ENCODE data around the gene MNS1. TPM values are rescaled to one million over a fixed set of nuclear protein-coding genes. Genes with fewer than 3 reads are reported as not detected.
A peak's percentile ranks its signal among the peaks of the same experiment; 100 is the strongest.

MNS1 gene, protein sequence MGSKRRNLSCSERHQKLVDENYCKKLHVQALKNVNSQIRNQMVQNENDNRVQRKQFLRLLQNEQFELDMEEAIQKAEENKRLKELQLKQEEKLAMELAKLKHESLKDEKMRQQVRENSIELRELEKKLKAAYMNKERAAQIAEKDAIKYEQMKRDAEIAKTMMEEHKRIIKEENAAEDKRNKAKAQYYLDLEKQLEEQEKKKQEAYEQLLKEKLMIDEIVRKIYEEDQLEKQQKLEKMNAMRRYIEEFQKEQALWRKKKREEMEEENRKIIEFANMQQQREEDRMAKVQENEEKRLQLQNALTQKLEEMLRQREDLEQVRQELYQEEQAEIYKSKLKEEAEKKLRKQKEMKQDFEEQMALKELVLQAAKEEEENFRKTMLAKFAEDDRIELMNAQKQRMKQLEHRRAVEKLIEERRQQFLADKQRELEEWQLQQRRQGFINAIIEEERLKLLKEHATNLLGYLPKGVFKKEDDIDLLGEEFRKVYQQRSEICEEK
- under 1 TPM; 0.74 to 0.82 TPM for total RNA-seq
- not detected for polyA plus RNA-seq

GRCh38 chr15:56464893-56465520 is at the start of gene MNS1:
TSS of gene MNS1 (minus strand) at chr15:56465137. CDS start at chr15:56464972, 165 bp downstream.
- POLR2A ChIA-PET: no interaction called here
- CTCF ChIA-PET: no interaction called here
- Histone ChIP-seq H3K4me1 (ENCODE audit: insufficient read depth, low read length) (peaks cover 8% of the 10 kb centered on the region), H3K36me3 (ENCODE audit: insufficient read depth, low read length) (no peaks in the 10 kb centered on the region), H3K27ac (ENCODE audit: low read depth, low read length) (no peak within 1 kb of the TSS), H3K4me3 (ENCODE audit: low read length) (peak within 1 kb of the TSS; percentile 14), H3K27me3 (ENCODE audit: insufficient read depth, low read length, poor library complexity, severe bottlenecking) (peaks cover 8% of the 10 kb centered on the region), H3K9me3 (ENCODE audit: low read length) (no peaks in the 10 kb centered on the region)
- Mint-ChIP-seq H3K4me1 (peaks cover 18 to 32% (median 28%) of the 10 kb centered on the region in 3 donors), H3K27ac (peak within 1 kb of the TSS in 3 of 8 donors; percentile 15 to 66 (median 34)), H3K27me3 (peaks cover 19 to 24% of the 10 kb centered on the region in 2 donors), H3K36me3 (no peaks in the 10 kb centered on the region), H3K9me3 (no peaks in the 10 kb centered on the region), H3K4me3 (peak within 1 kb of the TSS; percentile 51 to 92 (median 80))
- peak; percentile 6 to 77 (median 67) for DNase-seq

DNA sequence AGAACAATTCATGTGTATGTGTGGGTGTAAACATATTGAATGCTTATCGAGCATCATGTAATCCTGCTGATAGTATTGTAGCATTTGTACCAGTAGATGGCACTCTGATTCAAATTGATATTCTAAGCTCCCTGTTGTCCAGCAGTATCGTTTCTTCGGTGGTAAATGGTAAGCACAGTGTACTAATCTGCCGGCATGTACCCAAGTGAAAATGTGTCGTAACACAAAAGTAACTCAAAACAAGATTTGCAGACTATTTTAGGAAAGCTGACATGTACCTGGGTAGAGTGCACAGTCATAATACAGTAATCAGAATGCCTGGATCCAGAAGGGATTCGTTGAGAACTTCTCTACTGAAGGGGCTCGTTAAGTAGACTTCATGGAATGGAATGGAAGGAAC is 31.7 kb upstream of the MNS1 start:
- peak in 2 of 5 donors; percentile 16 to 17 for DNase-seq
- POLR2A ChIA-PET: no interaction called here
- Mint-ChIP-seq H3K4me1 (peaks cover 3 to 4% (median 4%) of the 10 kb centered on the region in 3 donors), H3K27me3 (peaks cover 10 to 47% of the 10 kb centered on the region in 2 donors), H3K9me3 (no peaks in the 10 kb centered on the region), H3K4me3 (no peak overlapping the region), H3K27ac (peak overlapping the region in 1 of 8 donors; percentile 21), H3K36me3 (no peaks in the 10 kb centered on the region)
- Histone ChIP-seq H3K27ac (ENCODE audit: low read depth, low read length) (no peak overlapping the region), H3K36me3 (ENCODE audit: insufficient read depth, low read length) (no peaks in the 10 kb centered on the region), H3K4me1 (ENCODE audit: insufficient read depth, low read length) (no peaks in the 10 kb centered on the region), H3K4me3 (ENCODE audit: low read length) (no peak overlapping the region), H3K27me3 (ENCODE audit: insufficient read depth, low read length, poor library complexity, severe bottlenecking) (peaks cover 5% of the 10 kb centered on the region), H3K9me3 (ENCODE audit: low read length) (no peaks in the 10 kb centered on the region)
- CTCF ChIA-PET: interaction anchor here (0.8 to 1.1 kb wide), 4 partner anchors 13 to 1030 kb away, joined by 3 to 6 read pairs (median 3); no protein-coding TSS in a partner anchor

DNA sequence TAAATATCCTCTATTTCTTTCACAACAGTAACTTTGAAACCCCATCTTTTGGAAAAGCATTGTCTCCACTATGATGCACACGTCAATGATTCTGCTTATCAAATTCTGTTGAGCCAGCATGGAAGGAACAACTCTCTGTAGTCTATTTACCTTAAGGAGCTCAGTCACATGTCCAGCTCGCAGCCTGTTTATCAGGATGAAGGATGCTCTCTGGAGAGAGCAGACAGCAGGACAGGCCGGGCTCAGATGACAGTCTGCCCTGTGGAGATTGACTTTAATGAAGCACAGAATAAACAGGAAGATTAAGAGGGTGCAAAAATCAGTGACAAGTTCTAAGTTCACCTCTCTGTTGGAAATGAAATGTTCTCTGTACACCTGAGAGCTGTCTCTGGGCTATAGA is 30.6 kb upstream of the MNS1 start:
- Histone ChIP-seq H3K4me1 (ENCODE audit: insufficient read depth, low read length) (no peaks in the 10 kb centered on the region), H3K9me3 (ENCODE audit: low read length) (no peaks in the 10 kb centered on the region), H3K27ac (ENCODE audit: low read depth, low read length) (no peak overlapping the region), H3K27me3 (ENCODE audit: insufficient read depth, low read length, poor library complexity, severe bottlenecking) (no peaks in the 10 kb centered on the region), H3K36me3 (ENCODE audit: insufficient read depth, low read length) (no peaks in the 10 kb centered on the region), H3K4me3 (ENCODE audit: low read length) (no peak overlapping the region)
- CTCF ChIA-PET: interaction anchor here (0.6 to 1.3 kb wide), 3 partner anchors 13 to 811 kb away, joined by 3 to 5 read pairs (median 3); no protein-coding TSS in a partner anchor
- no peaks in the 10 kb centered on the region for H3K36me3 Mint-ChIP-seq
- H3K9me3 Mint-ChIP-seq: no peaks in the 10 kb centered on the region
- POLR2A ChIA-PET: no interaction called here
- H3K27me3 Mint-ChIP-seq: peaks cover 11 to 43% of the 10 kb centered on the region in 2 donors
- H3K4me3 Mint-ChIP-seq: no peak overlapping the region
- peaks cover 3 to 4% (median 4%) of the 10 kb centered on the region in 3 donors for H3K4me1 Mint-ChIP-seq
- no peak for DNase-seq
- H3K27ac Mint-ChIP-seq: no peak overlapping the region

- no peaks in the 10 kb centered on the region for H3K36me3 Mint-ChIP-seq
Observed at GRCh38 chr15:56495053-56495452, 30.1 kb upstream of the MNS1 start.

GRCh38 chr15:56492791-56493555 is 28.0 kb upstream of the MNS1 start:
- no peaks in the 10 kb centered on the region for H3K27me3 ChIP-seq (ENCODE audit: insufficient read depth, low read length, poor library complexity, severe bottlenecking)
- H3K36me3 Mint-ChIP-seq: no peaks in the 10 kb centered on the region
- no peak overlapping the region for H3K4me3 ChIP-seq (ENCODE audit: low read length)
- no peaks in the 10 kb centered on the region for H3K36me3 ChIP-seq (ENCODE audit: insufficient read depth, low read length)
- ChIA-PET POLR2A (no interaction called here), CTCF (interaction anchor here (1.5 to 2.0 kb wide), 2 partner anchors 10 to 1034 kb away, joined by 5 read pairs; no protein-coding TSS in a partner anchor)
- H3K4me3 Mint-ChIP-seq: no peak overlapping the region
- no peak for DNase-seq
- no peak overlapping the region for H3K27ac ChIP-seq (ENCODE audit: low read depth, low read length)
- peaks cover 3 to 4% (median 4%) of the 10 kb centered on the region in 3 donors for H3K4me1 Mint-ChIP-seq
- peak overlapping the region in 1 of 8 donors; percentile 14 for H3K27ac Mint-ChIP-seq
- H3K27me3 Mint-ChIP-seq: peaks cover 11 to 28% of the 10 kb centered on the region in 2 donors
- H3K4me1 ChIP-seq (ENCODE audit: insufficient read depth, low read length): no peaks in the 10 kb centered on the region
- no peaks in the 10 kb centered on the region for H3K9me3 ChIP-seq (ENCODE audit: low read length)
- H3K9me3 Mint-ChIP-seq: no peaks in the 10 kb centered on the region

More at GRCh38 chr15:56495053-56495452, 30.1 kb upstream of the MNS1 start:
- Mint-ChIP-seq H3K27me3 (peaks cover 11 to 42% of the 10 kb centered on the region in 2 donors), H3K27ac (peak overlapping the region in 1 of 8 donors; percentile 5), H3K9me3 (no peaks in the 10 kb centered on the region), H3K4me1 (peaks cover 3 to 4% (median 4%) of the 10 kb centered on the region in 3 donors), H3K4me3 (no peak overlapping the region)
- ChIA-PET POLR2A (no interaction called here), CTCF (interaction anchor here (0.6 to 1.3 kb wide), 3 partner anchors 13 to 812 kb away, joined by 3 to 5 read pairs (median 3); no protein-coding TSS in a partner anchor)
- H3K9me3 ChIP-seq (ENCODE audit: low read length): no peaks in the 10 kb centered on the region
- H3K4me1 ChIP-seq (ENCODE audit: insufficient read depth, low read length): no peaks in the 10 kb centered on the region
- no peak overlapping the region for H3K27ac ChIP-seq (ENCODE audit: low read depth, low read length)
- no peaks in the 10 kb centered on the region for H3K36me3 ChIP-seq (ENCODE audit: insufficient read depth, low read length)
- DNase-seq: no peak
- H3K27me3 ChIP-seq (ENCODE audit: insufficient read depth, low read length, poor library complexity, severe bottlenecking): no peaks in the 10 kb centered on the region
- H3K4me3 ChIP-seq (ENCODE audit: low read length): no peak overlapping the region

DNA sequence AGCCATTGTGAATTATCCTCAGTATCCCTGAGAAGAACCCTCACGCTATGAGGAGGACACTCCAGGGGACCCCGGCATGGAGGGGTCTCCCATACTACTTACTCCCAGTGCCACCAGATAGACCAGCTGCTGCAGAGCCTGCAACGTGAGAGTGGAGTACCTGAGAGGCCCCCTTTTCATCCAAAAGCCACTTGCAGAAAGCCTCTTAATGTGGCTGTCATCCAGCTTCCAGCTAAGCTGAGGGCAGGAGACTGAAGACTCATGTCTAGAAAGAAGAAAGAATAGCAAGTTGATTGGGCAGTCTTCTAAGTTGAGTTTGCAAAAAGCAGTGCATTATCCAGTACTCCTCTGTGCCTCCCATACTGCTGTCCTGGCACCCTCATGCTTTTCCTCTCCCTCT is 27.3 kb upstream of the MNS1 start:
- Mint-ChIP-seq H3K9me3 (no peaks in the 10 kb centered on the region), H3K27ac (no peak overlapping the region), H3K27me3 (peaks cover 13 to 30% of the 10 kb centered on the region in 2 donors), H3K4me3 (no peak overlapping the region), H3K36me3 (no peaks in the 10 kb centered on the region), H3K4me1 (peaks cover 3 to 4% (median 4%) of the 10 kb centered on the region in 3 donors)
- H3K27me3 ChIP-seq (ENCODE audit: insufficient read depth, low read length, poor library complexity, severe bottlenecking): no peaks in the 10 kb centered on the region
- H3K4me3 ChIP-seq (ENCODE audit: low read length): no peak overlapping the region
- no peak for DNase-seq
- no peak overlapping the region for H3K27ac ChIP-seq (ENCODE audit: low read depth, low read length)
- H3K36me3 ChIP-seq (ENCODE audit: insufficient read depth, low read length): no peaks in the 10 kb centered on the region
- no peaks in the 10 kb centered on the region for H3K4me1 ChIP-seq (ENCODE audit: insufficient read depth, low read length)
- no peaks in the 10 kb centered on the region for H3K9me3 ChIP-seq (ENCODE audit: low read length)
- CTCF ChIA-PET: interaction anchor here (1.2 kb wide), 1 partner anchor 27 kb away, joined by 3 read pairs; no protein-coding TSS in a partner anchor
- POLR2A ChIA-PET: interaction anchor here (0.5 kb wide), 1 partner anchor 249 kb away, joined by 5 read pairs; no protein-coding TSS in a partner anchor

- H3K4me1 ChIP-seq (ENCODE audit: insufficient read depth, low read length): no peaks in the 10 kb centered on the region
- POLR2A ChIA-PET: no interaction called here
- Mint-ChIP-seq H3K27me3 (peaks cover 8 to 26% of the 10 kb centered on the region in 2 donors), H3K27ac (no peak overlapping the region), H3K4me3 (no peak overlapping the region), H3K4me1 (no peaks in the 10 kb centered on the region), H3K9me3 (no peaks in the 10 kb centered on the region), H3K36me3 (no peaks in the 10 kb centered on the region)
- CTCF ChIA-PET: interaction anchor here (0.9 to 3.0 kb wide), 11 partner anchors 9 to 1037 kb away, joined by 3 to 17 read pairs (median 3); no protein-coding TSS in a partner anchor
- no peaks in the 10 kb centered on the region for H3K9me3 ChIP-seq (ENCODE audit: low read length)
- no peak overlapping the region for H3K4me3 ChIP-seq (ENCODE audit: low read length)
- no peaks in the 10 kb centered on the region for H3K36me3 ChIP-seq (ENCODE audit: insufficient read depth, low read length)
- peak; percentile 12 to 62 (median 13) for DNase-seq
- H3K27ac ChIP-seq (ENCODE audit: low read depth, low read length): no peak overlapping the region
- H3K27me3 ChIP-seq (ENCODE audit: insufficient read depth, low read length, poor library complexity, severe bottlenecking): no peaks in the 10 kb centered on the region
Observed at GRCh38 chr15:56491110-56491722, 26.3 kb upstream of the MNS1 start.
